Adipose tissue (tissue), 3 donors: Measurements from ENCODE around the gene AOC2. TPM values are rescaled to one million over a fixed set of nuclear protein-coding genes. Genes with fewer than 3 reads are reported as not detected.
"Not testable (repeated sequence)": the region's sequence is repeated elsewhere in the genome, so short reads cannot be mapped to it uniquely, and the experiment has no call there.

ENCODE experiments used
- H3K27ac ChIP-seq: one replicate; pipeline ENCODE4 v1.5.1; 2013; ENCODE audit warnings: low read depth, low read length
- WGBS, 3 donors: extraction: QIAGEN DNeasy Blood & Tissue Kit; methylation state at CpG; one replicate each; pipeline ENCODE4 v1.1.7; 2013; 5-methylcytosine and 5-hydroxymethylcytosine counted together
- polyA plus RNA-seq, 3 donors: library from polyadenylated mRNA; stranded (reverse); fragments of 200-250 nt; gene quantifications; one replicate each; pipeline ENCODE4 v1.2.3, GENCODE V29; 2013
- donor health status: healthy with polysubstance abuse.
- donor health status: Bipolar disorder and iron deficiency.
- donor health status: healthy.

The AOC2 gene
- polyA plus RNA-seq, 3 donors, result 2.0 to 8.9 (median 3.1) TPM

DNA sequence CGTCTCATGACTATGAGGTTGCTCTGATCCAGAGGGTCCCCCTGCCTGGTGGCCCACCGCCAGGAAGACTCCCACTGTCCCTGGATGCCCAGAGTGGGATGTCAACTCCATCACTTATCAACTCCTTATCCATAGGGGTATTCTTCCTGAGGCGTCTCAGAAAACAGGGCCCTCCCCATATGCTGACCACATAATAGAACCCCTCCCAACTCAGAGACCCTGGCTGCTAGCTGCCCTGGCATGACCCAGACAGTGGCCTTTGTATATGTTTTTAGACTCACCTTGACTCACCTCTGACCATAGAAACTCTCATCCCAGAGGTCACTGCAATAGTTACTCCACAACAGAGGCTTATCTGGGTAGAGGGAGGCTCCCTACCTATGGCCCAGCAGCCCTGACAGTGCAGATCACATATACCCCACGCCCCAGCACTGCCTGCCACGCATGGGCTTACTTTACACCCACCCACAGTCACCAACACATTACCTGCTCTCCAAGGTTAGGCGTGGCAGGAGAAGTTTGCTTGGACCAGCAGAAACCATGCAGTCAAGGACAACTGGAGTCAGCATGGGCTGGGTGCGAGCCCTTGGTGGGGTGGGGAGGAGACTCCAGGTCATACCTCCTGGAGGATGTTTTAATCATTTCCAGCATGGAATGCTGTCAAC, 53.9 kb downstream of the AOC2 start:
- 76 to 96% (median 92%) methylated on average over 7 of the region's 7 CpGs for WGBS, 3 donors

DNA sequence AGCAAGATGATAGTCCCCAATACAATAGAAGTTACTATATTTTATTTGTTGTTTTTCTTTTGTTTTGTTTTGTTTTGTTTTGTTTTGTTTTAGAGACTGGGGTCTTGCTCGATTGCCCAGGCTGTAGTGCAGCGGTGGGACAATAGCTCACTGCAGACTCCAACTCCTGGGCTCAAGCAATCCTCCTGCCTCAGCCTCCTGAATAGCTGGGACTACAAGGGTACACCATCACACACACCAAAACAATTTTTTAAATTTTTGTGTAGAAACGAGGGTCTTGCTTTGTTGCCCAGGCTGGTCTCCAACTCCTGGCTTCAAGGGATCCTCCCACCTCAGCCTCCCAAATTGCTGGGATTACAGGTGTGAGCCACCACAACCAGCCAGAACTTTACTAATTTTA, 55.6 kb downstream of the AOC2 start:
- WGBS, 3 donors, result 94 to 95% (median 95%) methylated on average over 3 of the region's 3 CpGs
- H3K27ac ChIP-seq, result not testable (repeated sequence)

More for the DNA sequence above, 53.9 kb downstream of the AOC2 start:
- H3K27ac ChIP-seq, result no peak overlapping the region

Other genes with a start within 250 kb of the AOC2 start
- 10 to 100 TPM; 13.6 to 28.8 (median 20.7) TPM for gene RETREG3, start 235.2 kb upstream of the AOC2 start, polyA plus RNA-seq
- gene TUBG1, start 234.9 kb upstream of the AOC2 start, polyA plus RNA-seq, result 10 to 100 TPM; 28.6 to 51.8 (median 36.6) TPM
- 10 to 100 TPM; 13.9 to 62.7 (median 24.0) TPM for gene TUBG2, start 185.3 kb upstream of the AOC2 start, polyA plus RNA-seq
- 10 to 100 TPM; 30.4 to 67.4 (median 30.9) TPM for gene PLEKHH3, start 167.6 kb upstream of the AOC2 start, polyA plus RNA-seq
- gene CCR10, start 162.7 kb upstream of the AOC2 start, polyA plus RNA-seq, result 1 to 10 TPM; 1.3 to 2.6 (median 1.3) TPM
- 1 to 10 TPM; 5.9 to 8.3 (median 7.0) TPM for gene CNTNAP1, start 162.0 kb upstream of the AOC2 start, polyA plus RNA-seq
- gene EZH1, start 99.5 kb upstream of the AOC2 start, polyA plus RNA-seq, result 10 to 100 TPM; 16.1 to 27.5 (median 25.9) TPM
- 100 to 1,000 TPM in 2 of 3 donors, 10 to 100 TPM in 1; 12.9 to 178 (median 156) TPM for gene RAMP2, start 83.4 kb upstream of the AOC2 start, polyA plus RNA-seq
- 10 to 100 TPM; 52.3 to 64.8 (median 61.2) TPM for gene VPS25, start 71.1 kb upstream of the AOC2 start, polyA plus RNA-seq
- under 1 TPM; 0.45 to 0.54 (median 0.46) TPM for gene WNK4, start 64.0 kb upstream of the AOC2 start, polyA plus RNA-seq
- gene COA3, start 45.9 kb upstream of the AOC2 start, polyA plus RNA-seq, result 100 to 1,000 TPM; 110 to 134 (median 120) TPM
- 1 to 10 TPM in 1 of 3 donors, under 1 TPM in 2; 0.20 to 1.0 (median 0.54) TPM for gene CNTD1, start 45.7 kb upstream of the AOC2 start, polyA plus RNA-seq
- 10 to 100 TPM; 36.5 to 69.7 (median 66.2) TPM for gene BECN1, start 20.3 kb upstream of the AOC2 start, polyA plus RNA-seq
- 10 to 100 TPM; 33.4 to 84.8 (median 60.7) TPM for gene PSME3, start 11.2 kb upstream of the AOC2 start, polyA plus RNA-seq
- gene AOC3, start 6.6 kb downstream of the AOC2 start, polyA plus RNA-seq, result 100 to 1,000 TPM in 2 of 3 donors, 10 to 100 TPM in 1; 59.7 to 515 (median 182) TPM
- gene G6PC1, start 56.2 kb downstream of the AOC2 start, polyA plus RNA-seq, result under 1 TPM in 2 of 3 donors, not detected in 1; 0.03 to 0.11 TPM
- gene AARSD1, start 119.9 kb downstream of the AOC2 start, polyA plus RNA-seq, result 10 to 100 TPM; 32.9 to 39.9 (median 37.6) TPM
- gene PTGES3L, start 135.5 kb downstream of the AOC2 start, polyA plus RNA-seq, result 1 to 10 TPM in 1 of 3 donors, under 1 TPM in 2; 0.19 to 3.9 (median 0.40) TPM
- gene RUNDC1, start 136.0 kb downstream of the AOC2 start, polyA plus RNA-seq, result 1 to 10 TPM; 4.3 to 5.6 (median 4.6) TPM
- 1,000 to 10,000 TPM; 1,783 to 4,377 (median 3,127) TPM for gene RPL27, start 153.8 kb downstream of the AOC2 start, polyA plus RNA-seq
- 10 to 100 TPM; 11.4 to 56.8 (median 34.1) TPM for gene IFI35, start 162.2 kb downstream of the AOC2 start, polyA plus RNA-seq
- gene VAT1, start 177.8 kb downstream of the AOC2 start, polyA plus RNA-seq, result 100 to 1,000 TPM in 2 of 3 donors, 10 to 100 TPM in 1; 50.8 to 200 (median 118) TPM
- gene RND2, start 180.7 kb downstream of the AOC2 start, polyA plus RNA-seq, result 1 to 10 TPM in 1 of 3 donors, under 1 TPM in 2; 0.22 to 1.8 (median 0.28) TPM